Tibial nerve (tissue), 3 donors: ENCODE data around the gene ARHGEF37.

Experiments
- POLR2A ChIP-seq, 2 donors: fragments of 450-650 bp; IDR thresholded peaks; one replicate each; pipeline ENCODE4 v1.6.1; 2017; ENCODE audit warnings: antibody characterized with exemption in 2 of 2, mild to moderate bottlenecking in 2 of 2, moderate library complexity in 2 of 2
- TF ChIP-seq, protein P1 (sequence below), 5 experiments: fragments of 200-600 bp in 3 of 5; fragments of 450-650 bp in 2 of 5; sonication (generic) in 3 of 5; IDR thresholded peaks; one replicate each; pipeline ENCODE4 v1.5.1; 2016 to 2019; ENCODE audit warnings: antibody characterized with exemption in 5 of 5, mild to moderate bottlenecking in 3 of 5, moderate library complexity in 2 of 5

DNA sequence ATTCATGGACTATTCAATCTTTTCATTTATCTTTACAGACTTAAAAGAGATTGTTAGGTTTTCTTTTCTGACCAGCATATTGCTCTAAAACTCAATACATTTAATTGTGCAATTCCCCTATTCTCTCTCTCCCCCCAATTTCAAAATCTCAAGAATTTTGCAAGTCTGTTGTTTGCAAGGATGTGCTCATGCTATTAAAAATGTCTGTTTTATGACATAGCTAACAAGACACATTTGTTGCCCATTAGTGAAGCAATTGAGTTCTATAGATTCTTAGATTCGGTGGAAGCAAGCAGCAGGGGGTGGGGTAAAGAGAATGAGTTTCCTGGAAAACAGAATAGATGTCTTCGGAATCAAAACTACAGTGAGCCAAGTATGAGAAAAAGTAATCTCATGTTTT, 21.6 kb upstream of the ARHGEF37 start:
- TF ChIP-seq, protein P1, sequence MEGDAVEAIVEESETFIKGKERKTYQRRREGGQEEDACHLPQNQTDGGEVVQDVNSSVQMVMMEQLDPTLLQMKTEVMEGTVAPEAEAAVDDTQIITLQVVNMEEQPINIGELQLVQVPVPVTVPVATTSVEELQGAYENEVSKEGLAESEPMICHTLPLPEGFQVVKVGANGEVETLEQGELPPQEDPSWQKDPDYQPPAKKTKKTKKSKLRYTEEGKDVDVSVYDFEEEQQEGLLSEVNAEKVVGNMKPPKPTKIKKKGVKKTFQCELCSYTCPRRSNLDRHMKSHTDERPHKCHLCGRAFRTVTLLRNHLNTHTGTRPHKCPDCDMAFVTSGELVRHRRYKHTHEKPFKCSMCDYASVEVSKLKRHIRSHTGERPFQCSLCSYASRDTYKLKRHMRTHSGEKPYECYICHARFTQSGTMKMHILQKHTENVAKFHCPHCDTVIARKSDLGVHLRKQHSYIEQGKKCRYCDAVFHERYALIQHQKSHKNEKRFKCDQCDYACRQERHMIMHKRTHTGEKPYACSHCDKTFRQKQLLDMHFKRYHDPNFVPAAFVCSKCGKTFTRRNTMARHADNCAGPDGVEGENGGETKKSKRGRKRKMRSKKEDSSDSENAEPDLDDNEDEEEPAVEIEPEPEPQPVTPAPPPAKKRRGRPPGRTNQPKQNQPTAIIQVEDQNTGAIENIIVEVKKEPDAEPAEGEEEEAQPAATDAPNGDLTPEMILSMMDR (IDR thresholded peaks at IDR 0.05) = no peak
- TF ChIP-seq POLR2A (IDR thresholded peaks at IDR 0.05) = no peak
